Activated CD4-positive, alpha-beta T cell treated with anti-CD3 and anti-CD28 coated beads for 4 hours (primary cell): ENCODE results near the gene PTPRD.

Source experiments
- DNase-seq, 2 donors: peaks; one replicate each; pipeline ENCODE4 v3.0.0-alpha.2; 2020

The PTPRD gene

GRCh38 chr9:8265281-8265680 is 2347.5 kb downstream of the PTPRD start:
- no peak for DNase-seq
